ENCODE measurements around the gene RGS1. TPM values are rescaled to one million over a fixed set of nuclear protein-coding genes. Genes with fewer than 3 reads are reported as not detected.

The RGS1 gene
- total RNA-seq, 1 experiment from 2014 or later: not detected

GRCh38 chr1:192615055-192615454 is 39.5 kb downstream of the RGS1 start:
- no peak for DNase-seq (ENCODE audit: low spot score)

- no peak for DNase-seq (ENCODE audit: low spot score)
These were observed 44.6 kb downstream of the RGS1 start for GRCh38 chr1:192620071-192620635.

DNA sequence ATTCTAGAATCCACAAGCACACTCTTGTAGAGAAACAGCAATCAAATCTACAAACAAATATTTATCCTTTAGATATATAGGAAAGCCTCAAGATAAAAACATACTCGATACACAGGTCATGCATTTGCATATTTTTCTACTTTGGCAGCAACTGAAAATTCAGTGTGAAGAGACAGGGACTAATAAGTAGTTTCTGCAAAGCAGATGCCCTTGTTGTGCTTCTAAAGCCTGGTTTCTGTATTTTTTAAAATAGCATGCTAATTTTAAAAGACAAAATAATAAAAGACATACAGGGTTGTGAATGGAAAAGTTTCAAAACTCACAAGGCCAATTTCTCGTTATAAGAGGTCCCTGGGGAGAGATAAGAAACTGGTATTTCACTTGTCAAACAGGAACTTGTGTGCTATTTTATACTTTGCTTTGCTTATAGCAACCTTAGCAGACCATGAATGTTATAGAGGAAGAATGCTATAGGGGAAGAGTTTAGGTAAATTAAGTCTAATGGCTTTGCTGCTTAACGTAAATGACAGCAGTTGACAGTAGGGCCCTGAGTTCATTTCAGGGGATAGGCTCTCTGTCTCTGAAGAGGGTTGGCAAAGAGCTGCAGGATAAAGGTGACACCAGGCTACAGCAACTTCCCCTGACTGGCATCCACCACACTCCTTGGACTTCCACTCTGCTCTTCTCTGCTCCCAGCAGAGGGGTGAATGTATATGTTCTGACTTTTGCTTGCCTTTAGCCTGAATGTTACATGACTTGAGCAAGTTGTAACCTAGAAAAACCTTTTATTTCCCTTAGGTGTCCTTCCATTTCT is 51.0 kb downstream of the RGS1 start:
- DNase-seq (ENCODE audit: low spot score): no peak

- no peak for DNase-seq (ENCODE audit: low spot score)
These were observed 52.3 kb downstream of the RGS1 start for GRCh38 chr1:192627901-192628300.

DNA sequence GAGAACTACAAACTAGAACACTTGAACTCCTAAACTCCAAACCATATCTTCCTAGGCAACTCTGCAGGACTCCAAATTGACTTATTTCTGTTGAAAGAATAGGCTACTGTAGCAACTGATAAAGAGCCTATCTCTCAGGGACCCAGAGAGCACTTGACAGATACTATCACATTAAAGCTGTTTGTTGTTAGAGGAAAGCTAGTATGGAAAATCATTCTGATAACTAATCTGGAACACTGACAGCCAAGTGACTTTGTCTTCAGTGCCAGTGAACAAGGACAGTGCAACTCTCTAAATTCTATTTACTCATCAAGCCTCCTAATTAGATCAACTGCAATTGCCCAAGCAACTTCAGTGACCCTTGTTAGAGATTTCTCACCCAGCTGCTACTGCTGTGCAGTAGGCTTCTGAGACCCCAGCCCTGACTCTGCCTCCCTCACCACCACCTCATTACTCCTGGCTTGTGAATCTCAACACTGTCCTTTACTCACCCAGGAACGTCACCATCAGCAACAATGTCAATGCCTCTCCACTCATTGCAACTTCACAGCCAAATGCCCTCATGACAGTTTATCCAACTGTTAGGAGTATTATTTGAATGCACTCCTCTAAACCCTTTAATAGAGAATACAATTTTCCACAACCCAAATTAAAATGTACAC is 53.0 kb downstream of the RGS1 start:
- no peak for DNase-seq (ENCODE audit: low spot score)

GRCh38 chr1:192629612-192630011 is 54.0 kb downstream of the RGS1 start:
- no peak for DNase-seq (ENCODE audit: low spot score)

Other genes with a start within 250 kb of the RGS1 start
- gene RGS13, start 60.4 kb downstream of the RGS1 start, total RNA-seq (2014; rRNA removed; shearing (Covaris generic)): not detected in 2 replicates
- 10.4 and 10.5 TPM in 2 replicates for gene RGS2, start 233.3 kb downstream of the RGS1 start, total RNA-seq (2014; rRNA removed; shearing (Covaris generic))